Natural killer cell (primary cell): ENCODE results near the gene RASGEF1B. TPM values are rescaled to one million over a fixed set of nuclear protein-coding genes. Genes with fewer than 3 reads are reported as not detected.

Experiments
- ATAC-seq, 3 donors: fragments of 150-1000 bp in 2 of 3; fragments of 200-7000 bp in 1 of 3; cut with Tn5 transposase; 1 replicate in 1 of 3; 2 replicates in 2 of 3; pipeline ENCODE4 v1.10.0; 2021; ENCODE audit warnings: mild to moderate bottlenecking in 2 of 3, moderate library complexity in 2 of 3
- DNase-seq, 2 donors: peaks; one replicate each; pipeline versions ENCODE4 v3.0.0 to v3.0.0-alpha.2; 2013 to 2021; ENCODE audit warnings: mixed read lengths in 1 of 2
- H3K27ac ChIP-seq: one replicate; pipeline ENCODE4 v1.5.1; 2013; ENCODE audit warnings: mild to moderate bottlenecking, low read length
- H3K27me3 ChIP-seq: one replicate; pipeline ENCODE4 v1.6.1; 2013; ENCODE audit warnings: low read length; ENCODE audit not compliant: control insufficient read depth, insufficient read depth
- H3K36me3 ChIP-seq: one replicate; pipeline ENCODE4 v1.6.1; 2013; ENCODE audit warnings: low read length; ENCODE audit not compliant: control insufficient read depth, insufficient read depth
- H3K4me1 ChIP-seq: one replicate; pipeline ENCODE4 v1.6.1; 2013; ENCODE audit warnings: low read length; ENCODE audit not compliant: control insufficient read depth, insufficient read depth
- H3K4me3 ChIP-seq: one replicate; pipeline ENCODE4 v1.5.1; 2013; ENCODE audit warnings: low read length
- H3K9me3 ChIP-seq: one replicate; pipeline ENCODE4 v1.6.1; 2013; ENCODE audit warnings: low read length; ENCODE audit not compliant: control insufficient read depth, insufficient read depth
- H3K27ac Mint-ChIP-seq, 2 donors: one replicate each; pipeline ENCODE4 v1.8.0; 2022; ENCODE audit warnings: mild to moderate bottlenecking in 2 of 2, mixed read lengths in 2 of 2, moderate library complexity in 1 of 2
- H3K27me3 Mint-ChIP-seq, 2 donors: one replicate each; pipeline ENCODE4 v1.8.0; 2022; ENCODE audit warnings: low read depth in 2 of 2, mixed read lengths in 2 of 2
- H3K36me3 Mint-ChIP-seq: one replicate; pipeline ENCODE4 v1.8.0; 2022; ENCODE audit warnings: mixed read lengths
- H3K4me1 Mint-ChIP-seq, 2 donors: one replicate each; pipeline ENCODE4 v1.8.0; 2022; ENCODE audit warnings: mixed read lengths in 2 of 2
- H3K4me3 Mint-ChIP-seq: one replicate; pipeline ENCODE4 v1.8.0; 2022; ENCODE audit warnings: mild to moderate bottlenecking, moderate library complexity, mixed read lengths
- H3K9me3 Mint-ChIP-seq, 2 donors: one replicate each; pipeline ENCODE4 v1.8.0; 2022; ENCODE audit warnings: mixed read lengths in 2 of 2
- WGBS: methylation state at CpG from one replicate; pipeline ENCODE4 v1.1.7; 2013; ENCODE audit warnings: missing lambda C conversion rate; ENCODE audit not compliant: insufficient coverage; 5-methylcytosine and 5-hydroxymethylcytosine counted together
- intact Hi-C: fragments of 100-400 bp; cut with micrococcal nuclease; formaldehyde crosslinking; loops from one replicate; pipeline ENCODE4 v1.14.2; 2022
- total RNA-seq, 4 donors: library from RNA; stranded (reverse); fragments of 120-200 nt in 1 of 4; gene quantifications; one replicate each; pipeline versions ENCODE4 v1.2.3 to v1.2.4, GENCODE V29; 2013 to 2022
- TF ChIP-seq, protein P1 (sequence below): fragments of 200-600 bp; IDR thresholded peaks from one replicate; pipeline ENCODE4 v1.8.0; 2022; ENCODE audit warnings: antibody characterized with exemption

RASGEF1B gene
- total RNA-seq, 3 donors from 2014 or later (not counting 1 experiment from before 2014, with no cell fraction given): 42.9 to 106 (median 90.8) TPM

DNA sequence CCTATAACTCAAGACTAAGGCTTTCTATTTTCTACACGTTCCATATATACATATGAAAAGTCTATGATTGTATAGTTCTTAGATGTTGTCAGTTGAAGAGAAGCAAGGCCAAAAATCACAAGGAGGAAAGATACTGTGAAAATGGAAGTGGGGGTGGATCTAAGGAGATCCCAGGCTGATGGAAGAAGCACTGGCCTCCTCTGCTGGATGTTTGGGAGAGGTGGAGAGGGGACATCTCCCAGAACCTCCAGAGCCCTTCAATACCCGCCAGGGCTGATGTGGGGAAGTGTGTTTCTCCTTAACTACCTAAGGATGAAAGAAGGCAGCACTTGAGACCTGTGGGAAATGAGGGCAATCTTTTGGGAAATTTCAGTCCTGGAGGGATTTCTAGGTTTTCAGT is 67.4 kb downstream of the RASGEF1B start:
- intact Hi-C loops: loop anchor here (10.0 kb wide), 1 partner anchor 961 kb away; no protein-coding TSS in a partner anchor
- WGBS: 86% methylated on average over 1 of the region's 2 CpGs
- no peak overlapping the region for H3K4me3 ChIP-seq
- no peak for DNase-seq
- no peaks in the 10 kb centered on the region for H3K9me3 Mint-ChIP-seq
- H3K27me3 Mint-ChIP-seq: peaks cover 0 to 8% of the 10 kb centered on the region in 2 donors
- TF ChIP-seq, protein P1, sequence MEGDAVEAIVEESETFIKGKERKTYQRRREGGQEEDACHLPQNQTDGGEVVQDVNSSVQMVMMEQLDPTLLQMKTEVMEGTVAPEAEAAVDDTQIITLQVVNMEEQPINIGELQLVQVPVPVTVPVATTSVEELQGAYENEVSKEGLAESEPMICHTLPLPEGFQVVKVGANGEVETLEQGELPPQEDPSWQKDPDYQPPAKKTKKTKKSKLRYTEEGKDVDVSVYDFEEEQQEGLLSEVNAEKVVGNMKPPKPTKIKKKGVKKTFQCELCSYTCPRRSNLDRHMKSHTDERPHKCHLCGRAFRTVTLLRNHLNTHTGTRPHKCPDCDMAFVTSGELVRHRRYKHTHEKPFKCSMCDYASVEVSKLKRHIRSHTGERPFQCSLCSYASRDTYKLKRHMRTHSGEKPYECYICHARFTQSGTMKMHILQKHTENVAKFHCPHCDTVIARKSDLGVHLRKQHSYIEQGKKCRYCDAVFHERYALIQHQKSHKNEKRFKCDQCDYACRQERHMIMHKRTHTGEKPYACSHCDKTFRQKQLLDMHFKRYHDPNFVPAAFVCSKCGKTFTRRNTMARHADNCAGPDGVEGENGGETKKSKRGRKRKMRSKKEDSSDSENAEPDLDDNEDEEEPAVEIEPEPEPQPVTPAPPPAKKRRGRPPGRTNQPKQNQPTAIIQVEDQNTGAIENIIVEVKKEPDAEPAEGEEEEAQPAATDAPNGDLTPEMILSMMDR: no peak
- no peak overlapping the region for H3K4me3 Mint-ChIP-seq
- H3K4me1 ChIP-seq: no peaks in the 10 kb centered on the region
- H3K36me3 Mint-ChIP-seq: no peaks in the 10 kb centered on the region
- no peak for ATAC-seq
- no peaks in the 10 kb centered on the region for H3K36me3 ChIP-seq
- H3K27ac Mint-ChIP-seq: no peak overlapping the region
- no peaks in the 10 kb centered on the region for H3K9me3 ChIP-seq
- no peak overlapping the region for H3K27ac ChIP-seq
- H3K4me1 Mint-ChIP-seq: no peaks in the 10 kb centered on the region
- H3K27me3 ChIP-seq: no peaks in the 10 kb centered on the region

DNA sequence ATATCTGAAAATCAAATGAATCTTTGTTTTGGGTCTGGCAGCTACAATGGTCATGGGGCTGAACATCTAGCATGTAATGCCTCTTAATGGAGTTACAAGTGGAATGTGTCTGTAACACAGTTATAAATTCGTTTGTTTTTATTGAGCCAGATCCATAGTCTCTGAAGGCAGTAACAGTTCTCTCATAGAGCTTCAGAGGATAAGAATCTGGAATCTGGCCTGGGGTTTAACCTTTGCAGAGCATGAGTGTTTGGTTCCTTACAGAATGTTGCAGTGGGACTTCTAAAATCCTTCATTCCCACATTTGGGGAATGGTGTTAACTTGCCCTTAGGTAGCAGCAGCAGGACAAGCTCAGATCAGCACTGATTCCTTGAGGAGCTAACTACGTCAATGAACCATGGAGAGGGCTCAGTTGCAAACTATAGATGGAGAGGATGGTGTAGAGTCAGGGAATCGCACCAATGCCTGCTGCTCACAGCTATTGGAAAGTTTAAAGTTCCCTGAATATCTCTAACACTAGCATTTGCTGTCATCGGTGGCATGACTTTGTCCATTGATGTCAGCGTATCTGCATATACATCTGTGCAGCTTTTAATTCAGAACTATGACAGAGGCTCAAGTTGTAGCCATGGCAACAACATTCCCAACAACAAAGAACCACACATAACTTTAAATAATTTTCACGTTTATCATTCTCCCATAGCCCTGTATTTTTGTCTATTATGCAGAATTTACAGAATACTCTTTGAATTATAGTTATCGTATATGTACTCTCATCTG is 72.2 kb downstream of the RASGEF1B start:
- TF ChIP-seq, protein P1: no peak
- Histone ChIP-seq H3K4me3 (no peak overlapping the region), H3K27ac (no peak overlapping the region), H3K27me3 (no peaks in the 10 kb centered on the region), H3K4me1 (no peaks in the 10 kb centered on the region), H3K36me3 (no peaks in the 10 kb centered on the region), H3K9me3 (no peaks in the 10 kb centered on the region)
- Mint-ChIP-seq H3K4me3 (no peak overlapping the region), H3K4me1 (no peaks in the 10 kb centered on the region), H3K9me3 (no peaks in the 10 kb centered on the region), H3K27me3 (peaks cover 0 to 8% of the 10 kb centered on the region in 2 donors), H3K36me3 (no peaks in the 10 kb centered on the region), H3K27ac (no peak overlapping the region)
- DNase-seq: no peak
- ATAC-seq: no peak
- intact Hi-C loops: loop anchor here (10.0 kb wide), 1 partner anchor 965 kb away; no protein-coding TSS in a partner anchor
- WGBS: 75% methylated on average over 7 of the region's 7 CpGs

DNA sequence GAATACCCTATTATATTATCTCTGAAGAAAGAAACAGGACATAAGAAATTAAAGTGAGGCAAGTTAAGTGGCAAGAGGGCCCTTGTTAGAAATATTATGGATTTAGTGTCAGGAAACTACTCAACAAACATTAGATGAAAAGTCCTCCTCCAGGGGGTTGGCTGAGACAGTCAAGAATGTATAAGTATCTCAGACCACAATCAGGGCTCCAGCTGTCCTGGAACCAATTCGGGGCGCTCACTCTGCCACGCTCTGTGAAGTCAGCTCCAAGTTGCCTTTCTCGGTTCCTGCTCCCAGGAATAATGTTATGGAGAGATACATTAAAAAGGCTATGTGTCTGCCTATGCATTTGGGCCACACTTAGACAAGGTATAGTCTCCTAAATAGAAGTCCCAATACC is 73.3 kb downstream of the RASGEF1B start:
- DNase-seq (no peak), ATAC-seq (no peak)
- H3K36me3 Mint-ChIP-seq: no peaks in the 10 kb centered on the region
- no peak overlapping the region for H3K4me3 ChIP-seq
- intact Hi-C loops: no loop called here
- H3K4me1 ChIP-seq: no peaks in the 10 kb centered on the region
- no peaks in the 10 kb centered on the region for H3K9me3 Mint-ChIP-seq
- TF ChIP-seq, protein P1: no peak
- no peak overlapping the region for H3K27ac ChIP-seq
- peaks cover 0 to 8% of the 10 kb centered on the region in 2 donors for H3K27me3 Mint-ChIP-seq
- no peaks in the 10 kb centered on the region for H3K36me3 ChIP-seq
- H3K27me3 ChIP-seq: no peaks in the 10 kb centered on the region
- no peak overlapping the region for H3K27ac Mint-ChIP-seq
- H3K4me3 Mint-ChIP-seq: no peak overlapping the region
- no peaks in the 10 kb centered on the region for H3K4me1 Mint-ChIP-seq
- H3K9me3 ChIP-seq: no peaks in the 10 kb centered on the region
- WGBS: 87% methylated on average over 4 of the region's 4 CpGs
